SU-DHL-6 (cell line): ENCODE data around the gene ZXDC.

Source experiments
- H2AFZ ChIP-seq: fragments of 200-600 bp; sonication (generic); 2 replicates; pipeline ENCODE4 v1.6.1; 2014; ENCODE audit warnings: low read depth, mild to moderate bottlenecking, moderate library complexity, mixed read lengths, antibody characterized with exemption, low read length; ENCODE audit not compliant: severe bottlenecking
- H3F3A ChIP-seq: fragments of 200-600 bp; shearing (Covaris generic); 2 replicates; pipeline ENCODE4 v1.6.0; 2016; ENCODE audit warnings: antibody characterized with exemption, mild to moderate bottlenecking; ENCODE audit not compliant: insufficient read depth
- H3K27ac ChIP-seq: fragments of 200-600 bp; sonication (generic); 2 replicates; pipeline ENCODE4 v1.5.1; 2016; ENCODE audit warnings: low read depth, mild to moderate bottlenecking, low read length, moderate library complexity, mixed read lengths
- H3K27me3 ChIP-seq: fragments of 200-600 bp; sonication (generic), shearing (Covaris generic); 2 replicates; pipeline ENCODE4 v1.6.0; 2014; ENCODE audit warnings: mild to moderate bottlenecking, low read length
- H3K36me3 ChIP-seq: fragments of 200-600 bp; sonication (generic); 2 replicates; pipeline ENCODE4 v1.6.1; 2014; ENCODE audit warnings: mild to moderate bottlenecking, low read length, mixed read lengths
- H3K4me2 ChIP-seq: fragments of 300-600, 200-600 bp; shearing (Covaris generic), sonication (generic); 2 replicates; pipeline ENCODE4 v1.6.0; 2014; ENCODE audit warnings: low read length, low read depth, mild to moderate bottlenecking; ENCODE audit not compliant: poor library complexity, severe bottlenecking
- H3K4me3 ChIP-seq: fragments of 200-600 bp; sonication (generic); 2 replicates; pipeline ENCODE4 v1.5.1; 2014; ENCODE audit warnings: antibody characterized with exemption, low read length, mild to moderate bottlenecking, mixed read lengths; ENCODE audit not compliant: insufficient read depth, poor library complexity, severe bottlenecking
- H3K79me2 ChIP-seq: fragments of 200-600 bp; sonication (generic); 2 replicates; pipeline ENCODE4 v1.6.1; 2014; ENCODE audit warnings: mild to moderate bottlenecking, low read length, moderate library complexity; ENCODE audit not compliant: insufficient read depth
- H3K9ac ChIP-seq: fragments of 200-600 bp; sonication (generic); 2 replicates; pipeline ENCODE4 v1.7.0; 2014; ENCODE audit warnings: mild to moderate bottlenecking, low read length
- H3K9me2 ChIP-seq: fragments of 200-600 bp; sonication (generic); replicated peaks from 2 replicates; pipeline ENCODE4 v1.6.1; 2014; ENCODE audit warnings: low read length; ENCODE audit not compliant: insufficient read depth
- H3K9me3 ChIP-seq: fragments of 200-600 bp; sonication (generic); 2 replicates; pipeline ENCODE4 v1.6.1; 2014; ENCODE audit warnings: low read length, mixed read lengths; ENCODE audit not compliant: insufficient read depth
- H4K20me1 ChIP-seq: fragments of 200-600 bp; sonication (generic); 2 replicates; pipeline ENCODE4 v1.6.1; 2014; ENCODE audit warnings: low read depth, mild to moderate bottlenecking, antibody characterized with exemption, low read length, moderate library complexity, mixed read lengths
- EZH2phosphoT487 ChIP-seq: fragments of 200-600 bp; sonication (generic), shearing (Covaris generic); conservative IDR thresholded peaks from 2 replicates; pipeline ENCODE4 v1.6.1; 2018; ENCODE audit warnings: mild to moderate bottlenecking, antibody characterized with exemption, low read length, moderate library complexity, mixed read lengths
- TF ChIP-seq, protein P1 (sequence below): fragments of 200-600 bp; sonication (generic); IDR thresholded peaks from one replicate; pipeline ENCODE4 v1.5.1; 2017; ENCODE audit warnings: antibody characterized with exemption, mild to moderate bottlenecking, low read length, moderate library complexity; ENCODE audit not compliant: insufficient read depth, poor library complexity, severe bottlenecking

Gene ZXDC

GRCh38 chr3:126415661-126416591, 59.8 kb downstream of the ZXDC start:
- Histone ChIP-seq H3K36me3 (no peaks in the 10 kb centered on the region), H4K20me1 (no peaks in the 10 kb centered on the region), H3K4me2 (no peak overlapping the region), H3K9me2 (no peaks in the 10 kb centered on the region), H3K79me2 (no peaks in the 10 kb centered on the region), H3K27me3 (no peaks in the 10 kb centered on the region), H3F3A (no peaks in the 10 kb centered on the region), H3K27ac (no peak overlapping the region), H3K4me3 (no peak overlapping the region), H3K9ac (no peak overlapping the region), H3K9me3 (no peaks in the 10 kb centered on the region), H2AFZ (no peak overlapping the region)
- TF ChIP-seq EZH2phosphoT487: no peak
- TF ChIP-seq, protein P1, sequence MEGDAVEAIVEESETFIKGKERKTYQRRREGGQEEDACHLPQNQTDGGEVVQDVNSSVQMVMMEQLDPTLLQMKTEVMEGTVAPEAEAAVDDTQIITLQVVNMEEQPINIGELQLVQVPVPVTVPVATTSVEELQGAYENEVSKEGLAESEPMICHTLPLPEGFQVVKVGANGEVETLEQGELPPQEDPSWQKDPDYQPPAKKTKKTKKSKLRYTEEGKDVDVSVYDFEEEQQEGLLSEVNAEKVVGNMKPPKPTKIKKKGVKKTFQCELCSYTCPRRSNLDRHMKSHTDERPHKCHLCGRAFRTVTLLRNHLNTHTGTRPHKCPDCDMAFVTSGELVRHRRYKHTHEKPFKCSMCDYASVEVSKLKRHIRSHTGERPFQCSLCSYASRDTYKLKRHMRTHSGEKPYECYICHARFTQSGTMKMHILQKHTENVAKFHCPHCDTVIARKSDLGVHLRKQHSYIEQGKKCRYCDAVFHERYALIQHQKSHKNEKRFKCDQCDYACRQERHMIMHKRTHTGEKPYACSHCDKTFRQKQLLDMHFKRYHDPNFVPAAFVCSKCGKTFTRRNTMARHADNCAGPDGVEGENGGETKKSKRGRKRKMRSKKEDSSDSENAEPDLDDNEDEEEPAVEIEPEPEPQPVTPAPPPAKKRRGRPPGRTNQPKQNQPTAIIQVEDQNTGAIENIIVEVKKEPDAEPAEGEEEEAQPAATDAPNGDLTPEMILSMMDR: no peak

DNA sequence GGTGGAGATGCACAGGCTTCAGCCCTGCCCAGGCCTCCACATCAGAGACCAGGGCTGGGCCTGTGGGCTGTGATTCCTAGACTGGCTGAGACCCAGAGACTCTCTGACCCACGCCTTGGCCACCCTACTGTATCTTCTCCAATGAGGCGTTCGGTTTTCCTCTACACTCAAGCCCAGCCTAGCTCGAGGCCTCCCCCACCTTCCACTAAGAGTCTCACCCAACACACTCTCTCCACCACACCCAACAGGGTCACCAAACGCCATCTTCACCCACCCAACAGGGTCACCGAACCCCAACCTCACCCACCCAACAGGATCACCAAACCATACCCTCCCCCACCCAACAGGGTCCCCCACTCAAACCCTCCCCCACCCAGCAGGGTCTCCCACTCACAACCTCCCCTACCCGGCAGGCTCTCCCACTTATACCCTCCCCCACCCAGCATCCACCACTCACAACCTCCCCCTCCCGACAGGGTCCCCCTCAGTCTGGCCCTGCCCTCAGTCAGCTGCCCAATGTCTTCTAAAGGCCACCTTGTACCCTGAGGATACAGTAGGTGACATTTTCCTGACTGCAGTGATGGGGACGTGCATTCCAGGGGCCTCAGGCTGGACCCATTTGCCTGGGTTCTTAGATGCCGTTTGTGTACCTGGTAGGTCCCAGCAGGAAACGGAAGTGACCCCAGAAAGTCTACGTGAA, 60.6 kb downstream of the ZXDC start:
- no peaks in the 10 kb centered on the region for H3K36me3 ChIP-seq
- TF ChIP-seq, protein P1: no peak
- no peak for TF ChIP-seq EZH2phosphoT487
- no peaks in the 10 kb centered on the region for H4K20me1 ChIP-seq
- H3K9me3 ChIP-seq: no peaks in the 10 kb centered on the region
- no peaks in the 10 kb centered on the region for H3K79me2 ChIP-seq
- no peak overlapping the region for H3K4me3 ChIP-seq
- no peak overlapping the region for H2AFZ ChIP-seq
- H3K27me3 ChIP-seq: no peaks in the 10 kb centered on the region
- no peak overlapping the region for H3K9ac ChIP-seq
- H3F3A ChIP-seq: no peaks in the 10 kb centered on the region
- H3K9me2 ChIP-seq: no peaks in the 10 kb centered on the region
- H3K27ac ChIP-seq: no peak overlapping the region
- no peak overlapping the region for H3K4me2 ChIP-seq

GRCh38 chr3:126414406-126414805, 61.3 kb downstream of the ZXDC start:
- H3K27ac ChIP-seq: no peak overlapping the region
- H3K79me2 ChIP-seq: no peaks in the 10 kb centered on the region
- H4K20me1 ChIP-seq: no peaks in the 10 kb centered on the region
- no peaks in the 10 kb centered on the region for H3K36me3 ChIP-seq
- H3F3A ChIP-seq: no peaks in the 10 kb centered on the region
- no peak overlapping the region for H2AFZ ChIP-seq
- H3K9ac ChIP-seq: no peak overlapping the region
- H3K4me2 ChIP-seq: no peak overlapping the region
- H3K27me3 ChIP-seq: no peaks in the 10 kb centered on the region
- no peaks in the 10 kb centered on the region for H3K9me2 ChIP-seq
- H3K4me3 ChIP-seq: no peak overlapping the region
- TF ChIP-seq, protein P1: no peak
- TF ChIP-seq EZH2phosphoT487: no peak
- H3K9me3 ChIP-seq: no peaks in the 10 kb centered on the region
